ENCODE results near the gene SCART1.

- TF ChIP-seq CTCF (IDR thresholded peaks at IDR 0.05) (no peak), POLR2A (IDR thresholded peaks at IDR 0.05) (no peak)
Measured at GRCh38 chr10:133441780-133442179, 12.0 kb upstream of the SCART1 start.

Measured in prostate gland (tissue), 2 donors.